GM12864 (cell line): ENCODE data around the gene TBC1D14.

Experiments used
- DNase-seq: peaks from one replicate; pipeline ENCODE4 v3.0.0-alpha.2; 2011; ENCODE audit warnings: low read depth
- H3K4me3 ChIP-seq: 2 replicates; pipeline ENCODE4 v1.5.1; 2011; ENCODE audit warnings: mild to moderate bottlenecking, low read depth, low read length, control low read depth
- CTCF ChIP-seq: IDR thresholded peaks from 2 replicates; pipeline ENCODE4 v1.5.1; 2011; ENCODE audit warnings: low read depth, mild to moderate bottlenecking, moderate library complexity, low read length, control low read depth, inconsistent platforms; ENCODE audit errors: missing control alignments

TBC1D14 gene

GRCh38 chr4:6875431-6875831 is 34.2 kb upstream of the TBC1D14 start:
- TF ChIP-seq CTCF = no peak
- no peak for DNase-seq
- H3K4me3 ChIP-seq = no peak overlapping the region

- no peak overlapping the region for H3K4me3 ChIP-seq
- no peak for DNase-seq
- TF ChIP-seq CTCF = no peak
These were observed 33.2 kb upstream of the TBC1D14 start for GRCh38 chr4:6876440-6876839.

- no peak overlapping the region for H3K4me3 ChIP-seq
- no peak for DNase-seq
- no peak for TF ChIP-seq CTCF
These were observed 32.6 kb upstream of the TBC1D14 start for GRCh38 chr4:6877067-6877466.

GRCh38 chr4:6878451-6879059 is 31.1 kb upstream of the TBC1D14 start:
- DNase-seq = no peak
- no peak for TF ChIP-seq CTCF
- H3K4me3 ChIP-seq = no peak overlapping the region

- no peak for DNase-seq
- no peak for TF ChIP-seq CTCF
- H3K4me3 ChIP-seq = no peak overlapping the region
These were observed 28.9 kb upstream of the TBC1D14 start for GRCh38 chr4:6880691-6881090.

GRCh38 chr4:6881908-6882307 is 27.7 kb upstream of the TBC1D14 start:
- TF ChIP-seq CTCF = no peak
- no peak for DNase-seq
- no peak overlapping the region for H3K4me3 ChIP-seq

- no peak overlapping the region for H3K4me3 ChIP-seq
- no peak for DNase-seq
- no peak for TF ChIP-seq CTCF
These were observed 25.2 kb upstream of the TBC1D14 start for GRCh38 chr4:6884341-6884870.
